Psoas muscle (tissue), 8 donors: ENCODE measurements around the gene PRUNE2. TPM values are rescaled to one million over a fixed set of nuclear protein-coding genes. Genes with fewer than 3 reads are reported as not detected.

Experiments used
- ATAC-seq, 4 donors: fragments of 200-7000 bp; cut with Tn5 transposase; one replicate each; pipeline ENCODE4 v1.9.1; 2020; ENCODE audit warnings: moderate library complexity in 3 of 4, mild to moderate bottlenecking in 2 of 4
- DNase-seq, 2 donors: peaks; one replicate each; pipeline ENCODE4 v3.0.0-alpha.2; 2020
- H3K27ac ChIP-seq: fragments of 200-600 bp; one replicate; pipeline ENCODE4 v1.8.0; 2022
- H3K27me3 ChIP-seq, 3 donors: fragments of 200-600 bp in 1 of 3; one replicate each; pipeline versions ENCODE4 v1.6.1 to v1.8.0; 2013 to 2022; ENCODE audit warnings: low read length in 2 of 3, mild to moderate bottlenecking in 2 of 3, moderate library complexity in 1 of 3; ENCODE audit not compliant: insufficient read depth in 3 of 3
- H3K36me3 ChIP-seq, 2 donors: fragments of 200-600 bp in 1 of 2; one replicate each; pipeline versions ENCODE4 v1.6.1 to v1.8.0; 2013 to 2022; ENCODE audit warnings: low read depth in 1 of 2, mild to moderate bottlenecking in 1 of 2, moderate library complexity in 1 of 2; ENCODE audit not compliant: insufficient read depth in 1 of 2
- H3K4me1 ChIP-seq: fragments of 200-600 bp; one replicate; pipeline ENCODE4 v1.8.0; 2022
- H3K4me3 ChIP-seq: fragments of 200-600 bp; one replicate; pipeline ENCODE4 v1.8.0; 2022; ENCODE audit warnings: mild to moderate bottlenecking
- H3K9me3 ChIP-seq: fragments of 200-600 bp; one replicate; pipeline ENCODE4 v1.8.0; 2022
- WGBS, 3 donors: extraction: QIAGEN DNeasy Blood & Tissue Kit; methylation state at CpG; one replicate each; pipeline versions ENCODE4 v1.1.6 to v1.1.7; 2013; 5-methylcytosine and 5-hydroxymethylcytosine counted together
- intact Hi-C, 2 donors: fragments of 100-400 bp; cut with DNase I; formaldehyde crosslinking; loops; one replicate each; pipeline versions ENCODE4 v1.11.0 to v1.14.2; 2022
- polyA plus RNA-seq, 3 donors: library from polyadenylated mRNA; stranded (reverse); fragments of 200-250 nt; gene quantifications; one replicate each; pipeline ENCODE4 v1.2.3, GENCODE V29; 2013
- total RNA-seq, 4 donors: library from RNA; stranded (reverse); fragmentation: NEBNext Ultra II Directional in 2 of 4; extraction: Animal tissue kit (Norgen Biotek cat#: 25700) in 2 of 4; gene quantifications; one replicate each; pipeline versions ENCODE4 v1.2.1 to v1.2.4, GENCODE V29; 2021 to 2023
- TF ChIP-seq, protein P1 (sequence below): fragments of 200-600 bp; IDR thresholded peaks from one replicate; pipeline ENCODE4 v1.8.0; 2022; ENCODE audit warnings: antibody characterized with exemption
- donor health status: healthy with polysubstance abuse.
- donor health status: DM: no; HTN: no; CAD: no; lungs with moderate emphysema.
- donor health status: Bipolar disorder and iron deficiency.
- donor health status: healthy.
- donor health status: DM: yes; HTN: yes; CAD: no.
- donor health status: DM: no; HTN: no; CAD: no.
- donor health status: DM: no; HTN: no; CAD: no.
- donor health status: DM: yes; HTN: yes; CAD: no.

Gene PRUNE2
- total and polyA plus RNA-seq, 7 donors, result 1.2 to 79.9 (median 3.6) TPM

DNA sequence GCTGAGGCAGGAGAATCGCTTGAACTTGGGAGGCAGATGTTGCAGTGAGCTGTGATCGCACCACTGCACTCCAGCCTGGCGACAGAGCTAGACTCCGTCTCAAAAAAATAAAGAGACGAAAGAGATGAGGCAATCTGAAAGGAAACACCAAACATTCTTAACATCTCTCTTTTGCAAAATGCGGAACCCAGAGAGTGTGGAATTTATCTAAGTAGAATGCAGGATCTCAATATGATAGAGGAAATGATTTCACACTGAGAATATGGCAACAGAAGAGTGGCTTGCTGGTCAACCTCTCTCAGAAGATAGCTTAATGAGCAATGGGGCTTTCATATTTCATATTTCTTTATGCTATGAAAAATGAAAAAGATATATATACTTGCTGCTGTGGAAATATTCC lies 175.1 kb downstream of the PRUNE2 start:
- Histone ChIP-seq H3K36me3 (no peaks in the 10 kb centered on the region), H3K27me3 (no peaks in the 10 kb centered on the region), H3K27ac (no peak overlapping the region), H3K9me3 (no peaks in the 10 kb centered on the region), H3K4me1 (no peaks in the 10 kb centered on the region), H3K4me3 (no peak overlapping the region)
- TF ChIP-seq, protein P1, sequence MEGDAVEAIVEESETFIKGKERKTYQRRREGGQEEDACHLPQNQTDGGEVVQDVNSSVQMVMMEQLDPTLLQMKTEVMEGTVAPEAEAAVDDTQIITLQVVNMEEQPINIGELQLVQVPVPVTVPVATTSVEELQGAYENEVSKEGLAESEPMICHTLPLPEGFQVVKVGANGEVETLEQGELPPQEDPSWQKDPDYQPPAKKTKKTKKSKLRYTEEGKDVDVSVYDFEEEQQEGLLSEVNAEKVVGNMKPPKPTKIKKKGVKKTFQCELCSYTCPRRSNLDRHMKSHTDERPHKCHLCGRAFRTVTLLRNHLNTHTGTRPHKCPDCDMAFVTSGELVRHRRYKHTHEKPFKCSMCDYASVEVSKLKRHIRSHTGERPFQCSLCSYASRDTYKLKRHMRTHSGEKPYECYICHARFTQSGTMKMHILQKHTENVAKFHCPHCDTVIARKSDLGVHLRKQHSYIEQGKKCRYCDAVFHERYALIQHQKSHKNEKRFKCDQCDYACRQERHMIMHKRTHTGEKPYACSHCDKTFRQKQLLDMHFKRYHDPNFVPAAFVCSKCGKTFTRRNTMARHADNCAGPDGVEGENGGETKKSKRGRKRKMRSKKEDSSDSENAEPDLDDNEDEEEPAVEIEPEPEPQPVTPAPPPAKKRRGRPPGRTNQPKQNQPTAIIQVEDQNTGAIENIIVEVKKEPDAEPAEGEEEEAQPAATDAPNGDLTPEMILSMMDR, result no peak
- WGBS, 3 donors, result 83 to 88% (median 86%) methylated on average over 6 of the region's 6 CpGs
- no peak for ATAC-seq
- intact Hi-C loops, result no loop called here
- DNase-seq, result no peak

DNA sequence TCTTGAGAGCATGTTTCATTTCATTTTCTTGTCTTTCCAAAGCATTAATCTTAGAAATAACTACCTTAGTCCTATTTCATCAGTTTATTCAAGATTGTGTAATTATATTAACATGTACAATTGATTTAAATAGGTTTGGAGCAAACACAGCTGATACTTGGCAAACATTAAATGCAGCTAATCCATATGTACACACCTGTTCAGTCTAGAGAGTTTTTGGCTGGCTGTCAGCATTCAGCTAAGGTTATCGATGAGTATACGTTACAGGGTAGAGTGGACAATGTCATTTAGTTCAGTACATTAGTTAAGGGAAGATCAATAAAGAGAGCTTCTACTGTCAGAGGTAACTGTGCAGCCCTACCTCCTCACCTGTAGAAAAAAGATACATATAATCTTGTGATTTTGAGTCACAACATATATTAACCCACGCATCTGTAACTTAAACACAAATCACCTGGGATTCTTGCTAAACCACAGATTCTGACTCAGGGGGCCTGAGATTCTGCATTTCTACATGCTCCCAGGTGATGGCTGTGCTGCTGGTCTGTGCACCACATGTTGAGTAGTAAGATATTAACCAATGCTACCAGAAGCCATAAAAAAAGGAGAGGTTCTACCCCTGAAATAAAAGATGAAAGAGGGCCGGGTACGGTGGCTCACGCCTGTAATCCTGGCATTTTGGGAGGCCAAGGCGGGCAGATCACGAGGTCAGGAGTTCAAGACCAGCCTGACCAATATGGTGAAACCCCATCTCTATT lies 175.8 kb downstream of the PRUNE2 start:
- WGBS, 3 donors, result 82 to 88% (median 84%) methylated on average over 8 of the region's 8 CpGs
- H3K4me3 ChIP-seq, result no peak overlapping the region
- ATAC-seq (no peak), DNase-seq (no peak)
- H3K27me3 ChIP-seq, result no peaks in the 10 kb centered on the region
- no peaks in the 10 kb centered on the region for H3K9me3 ChIP-seq
- H3K27ac ChIP-seq, result no peak overlapping the region
- no peaks in the 10 kb centered on the region for H3K4me1 ChIP-seq
- no peaks in the 10 kb centered on the region for H3K36me3 ChIP-seq
- TF ChIP-seq, protein P1, result no peak
- intact Hi-C loops, result no loop called here

DNA sequence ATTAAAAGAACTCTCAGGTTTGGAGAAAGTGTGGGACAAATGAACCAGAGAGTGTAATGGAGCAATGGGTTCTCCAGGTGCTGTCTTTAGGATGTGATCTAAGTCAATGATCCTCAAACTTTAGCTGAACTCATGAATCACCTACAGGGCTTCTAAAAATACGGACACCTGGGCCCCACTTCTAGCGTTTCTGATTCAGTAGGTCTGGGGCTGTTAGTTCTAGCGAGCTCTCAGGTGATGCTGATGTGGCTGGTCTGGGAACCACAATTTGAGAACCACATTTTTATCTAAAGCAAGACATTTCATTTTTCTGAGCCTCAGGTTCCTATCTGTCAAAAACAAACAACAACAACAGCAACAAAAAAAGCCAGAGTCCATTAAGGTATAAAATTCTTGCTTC lies 176.8 kb downstream of the PRUNE2 start:
- ATAC-seq, result no peak
- intact Hi-C loops, result no loop called here
- 82 to 87% (median 86%) methylated on average over 3 of the region's 3 CpGs for WGBS, 3 donors

DNA sequence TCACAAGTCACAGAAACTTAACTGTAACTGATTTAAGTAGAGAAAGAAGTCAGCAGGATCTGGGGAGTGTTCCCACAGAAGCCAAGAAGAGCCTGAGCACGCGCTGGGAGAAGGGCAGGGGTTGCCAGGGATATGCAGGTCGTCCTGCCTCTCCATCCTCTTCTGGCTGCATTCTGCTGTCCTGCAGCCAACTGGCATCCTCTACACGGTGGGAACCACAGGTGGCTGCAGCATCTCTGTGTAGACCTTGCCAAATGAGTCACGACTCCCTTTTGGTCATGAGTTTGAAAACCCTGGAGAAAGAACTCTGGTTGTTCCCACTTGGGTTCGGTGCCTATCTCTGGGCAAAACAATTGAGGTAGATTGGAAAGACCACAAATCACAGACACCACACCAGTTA lies 180.0 kb downstream of the PRUNE2 start:
- no peaks in the 10 kb centered on the region for H3K9me3 ChIP-seq
- H3K4me3 ChIP-seq, result no peak overlapping the region
- TF ChIP-seq, protein P1, result no peak
- H3K36me3 ChIP-seq, result no peaks in the 10 kb centered on the region
- no peaks in the 10 kb centered on the region for H3K4me1 ChIP-seq
- H3K27ac ChIP-seq, result no peak overlapping the region
- WGBS, 3 donors, result 27 to 40% (median 38%) methylated on average over 6 of the region's 6 CpGs
- H3K27me3 ChIP-seq, result peaks cover 0 to 5% (median 0%) of the 10 kb centered on the region in 3 donors
- ATAC-seq, result no peak
- intact Hi-C loops, result no loop called here
- DNase-seq, result no peak

More for the DNA sequence above, 176.8 kb downstream of the PRUNE2 start:
- TF ChIP-seq, protein P1, result no peak
- Histone ChIP-seq H3K4me3 (no peak overlapping the region), H3K36me3 (no peaks in the 10 kb centered on the region), H3K9me3 (no peaks in the 10 kb centered on the region), H3K27me3 (no peaks in the 10 kb centered on the region), H3K4me1 (no peaks in the 10 kb centered on the region), H3K27ac (no peak overlapping the region)
- DNase-seq, result no peak
